AG10803 (cell line): ENCODE data around the gene RIPK1.

Experiments
- DNase-seq: peaks from one replicate; pipeline ENCODE4 v3.0.0; 2010; ENCODE audit warnings: low read depth
- H3K4me3 ChIP-seq: 2 replicates; pipeline ENCODE4 v1.5.1; 2011; ENCODE audit warnings: mild to moderate bottlenecking, low read length, control low read depth
- CTCF ChIP-seq: conservative IDR thresholded peaks from 2 replicates; pipeline ENCODE4 v1.5.1; 2011; ENCODE audit warnings: mild to moderate bottlenecking, low read length, control low read depth, inconsistent platforms

Gene RIPK1

GRCh38 chr6:3094815-3095214 lies 26.5 kb downstream of the RIPK1 start:
- no peak for TF ChIP-seq CTCF
- no peak overlapping the region for H3K4me3 ChIP-seq
- DNase-seq = no peak

- no peak for DNase-seq
- no peak for TF ChIP-seq CTCF
- H3K4me3 ChIP-seq = no peak overlapping the region
These were observed 34.6 kb downstream of the RIPK1 start for GRCh38 chr6:3102875-3103274.

- no peak for TF ChIP-seq CTCF
- H3K4me3 ChIP-seq = no peak overlapping the region
- DNase-seq = no peak
These were observed 40.6 kb downstream of the RIPK1 start for GRCh38 chr6:3108746-3109414.

- no peak for TF ChIP-seq CTCF
- H3K4me3 ChIP-seq = no peak overlapping the region
- no peak for DNase-seq
These were observed 41.5 kb downstream of the RIPK1 start for GRCh38 chr6:3109761-3110160.

- no peak for TF ChIP-seq CTCF
- DNase-seq = no peak
- H3K4me3 ChIP-seq = no peak overlapping the region
These were observed 46.1 kb downstream of the RIPK1 start for GRCh38 chr6:3114377-3114776.

- no peak for TF ChIP-seq CTCF
- DNase-seq = no peak
- H3K4me3 ChIP-seq = peak overlapping the region; percentile 83
These were observed 49.6 kb downstream of the RIPK1 start for GRCh38 chr6:3117912-3118352.

- H3K4me3 ChIP-seq = peak within 1 kb of the TSS; percentile 83
- TF ChIP-seq CTCF = no peak
- DNase-seq = peak; percentile 89
These were observed 50.2 kb downstream of the RIPK1 start, which contains the start of gene BPHL for GRCh38 chr6:3118353-3119039. BPHL (plus strand) TSS chr6:3118711; CDS start chr6:3118741, 30 bp downstream.
